NT2/D1 (cell line): ENCODE measurements around the gene PEAK3.

Source experiments
- SUZ12 ChIP-seq: IDR thresholded peaks from 2 replicates; pipeline ENCODE4 v1.6.1; 2011; ENCODE audit not compliant: insufficient read length, insufficient read depth; ENCODE audit errors: extremely low read depth
- YY1 ChIP-seq: IDR thresholded peaks from 2 replicates; pipeline ENCODE4 v1.6.1; 2011; ENCODE audit not compliant: insufficient read length, insufficient read depth

DNA sequence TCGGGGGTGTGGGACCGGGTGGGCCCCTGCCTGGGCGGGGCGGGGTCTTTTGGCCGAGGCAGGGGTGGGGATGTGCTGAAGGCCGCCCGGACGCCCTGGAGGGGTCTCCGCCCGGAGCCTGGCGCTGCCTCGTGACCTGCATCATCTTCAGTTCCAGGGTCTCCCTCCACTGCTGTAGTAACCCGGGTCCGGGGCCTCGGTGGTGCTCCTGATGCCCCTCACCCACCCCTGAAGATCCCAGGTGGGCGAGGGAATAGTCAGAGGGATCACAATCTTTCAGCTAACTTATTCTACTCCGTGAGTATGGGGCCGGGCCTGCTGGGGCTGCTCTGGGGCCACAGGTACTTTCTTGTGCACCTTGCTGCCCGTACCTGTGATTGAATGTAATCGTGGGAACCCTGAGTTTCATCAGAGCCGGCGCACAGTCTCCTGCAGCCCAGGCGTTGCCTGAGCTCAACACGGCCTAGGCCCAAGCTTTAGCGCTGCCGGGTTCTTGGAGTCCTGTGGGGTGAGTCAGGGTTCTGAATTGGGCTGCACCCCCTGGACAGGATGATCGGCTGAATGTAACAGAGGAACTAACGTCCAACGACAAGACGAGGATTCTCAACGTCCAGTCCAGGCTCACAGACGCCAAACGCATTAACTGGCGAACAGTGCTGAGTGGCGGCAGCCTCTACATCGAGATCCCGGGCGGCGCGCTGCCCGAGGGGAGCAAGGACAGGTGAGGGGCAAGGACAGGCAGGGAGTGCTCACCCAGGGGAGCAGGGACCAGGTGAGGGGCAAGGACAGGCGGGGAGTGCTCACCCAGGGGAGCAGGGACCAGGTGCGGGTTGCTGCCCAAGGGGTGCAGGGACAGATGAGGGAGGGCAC is 10.5 kb downstream of the PEAK3 start:
- TF ChIP-seq YY1 (no peak), SUZ12 (no peak)
